Uterus (tissue), 4 donors: Measurements from ENCODE around the gene CCDC34. TPM values are rescaled to one million over a fixed set of nuclear protein-coding genes. Genes with fewer than 3 reads are reported as not detected.

Experiments used
- DNase-seq, 2 donors: peaks; one replicate each; pipeline ENCODE4 v3.0.0-alpha.2; 2019 to 2020
- H3K27ac ChIP-seq, 2 donors: fragments of 200-600 bp; sonication (generic); 1 replicate in 1 of 2; 2 replicates in 1 of 2; pipeline ENCODE4 v1.5.1; 2016 to 2018
- H3K27me3 ChIP-seq, 2 donors: fragments of 200-600 bp; sonication (generic); one replicate each; pipeline ENCODE4 v1.5.1; 2018 to 2019; ENCODE audit warnings: control low read depth in 1 of 2
- H3K36me3 ChIP-seq, 2 donors: fragments of 200-600 bp; sonication (generic); one replicate each; pipeline ENCODE4 v1.5.1; 2019; ENCODE audit warnings: control low read depth in 1 of 2
- H3K4me1 ChIP-seq, 2 donors: fragments of 200-600 bp; sonication (generic); one replicate each; pipeline ENCODE4 v1.5.1; 2018 to 2019; ENCODE audit warnings: control low read depth in 1 of 2
- H3K4me3 ChIP-seq, 2 donors: fragments of 200-600 bp; sonication (generic); 1 replicate in 1 of 2; 2 replicates in 1 of 2; pipeline ENCODE4 v1.5.1; 2018 to 2019; ENCODE audit warnings: mild to moderate bottlenecking in 1 of 2
- H3K9me3 ChIP-seq, 2 donors: fragments of 200-600 bp; sonication (generic); one replicate each; pipeline ENCODE4 v1.5.1; 2019; ENCODE audit warnings: control low read depth in 1 of 2
- CTCF ChIP-seq, 4 experiments: fragments of 200-600 bp in 2 of 4; fragments of 450-650 bp in 2 of 4; sonication (generic) in 2 of 4; IDR thresholded peaks; one replicate each; pipeline ENCODE4 v1.5.1; 2016 to 2019; ENCODE audit warnings: antibody characterized with exemption in 4 of 4, mild to moderate bottlenecking in 2 of 4, moderate library complexity in 1 of 4
- POLR2A ChIP-seq, 2 donors: fragments of 450-650 bp; IDR thresholded peaks; one replicate each; pipeline ENCODE4 v1.6.1; 2016; ENCODE audit warnings: antibody characterized with exemption in 2 of 2, mild to moderate bottlenecking in 1 of 2, moderate library complexity in 1 of 2
- intact Hi-C: fragments of 100-400 bp; cut with DNase I; formaldehyde crosslinking; loops from one replicate; pipeline ENCODE4 v1.15.1; 2023; ENCODE audit warnings: low total_unique reads
- total RNA-seq, 4 donors: library from RNA; depleted of rRNA in 3 of 4; stranded (reverse); fragments of >200 nt in 3 of 4; gene quantifications; one replicate each; pipeline versions ENCODE4 v1.1.0 to v1.2.4, GENCODE V29; 2014 to 2023
- donor health status: DM: yes; HTN: yes; CAD: no.

CCDC34 gene
- total RNA-seq, 4 donors from 2014 or later = 0.26 to 8.2 (median 2.7) TPM; not detected in 1

DNA sequence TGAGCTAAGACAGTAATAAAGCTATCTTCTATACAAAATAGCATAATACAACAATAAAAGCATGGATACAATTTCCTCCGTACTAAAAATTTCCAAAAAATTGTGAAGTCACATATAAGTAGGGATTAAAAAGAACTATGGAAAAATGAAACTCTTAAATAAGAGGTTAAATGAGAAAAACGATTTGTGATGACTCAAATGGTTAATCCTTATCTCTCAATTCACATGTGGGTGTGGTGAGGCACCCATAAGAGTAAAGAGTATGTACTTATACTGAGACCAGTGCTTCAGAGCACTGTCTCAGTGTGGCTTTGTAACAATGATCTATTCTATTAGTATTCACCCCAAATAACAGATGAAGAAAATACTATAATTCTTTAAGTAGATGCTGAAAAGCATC lies 25.0 kb upstream of the CCDC34 start:
- Histone ChIP-seq H3K4me3 (no peak overlapping the region), H3K4me1 (no peaks in the 10 kb centered on the region), H3K27ac (no peak overlapping the region), H3K36me3 (no peaks in the 10 kb centered on the region), H3K9me3 (no peaks in the 10 kb centered on the region), H3K27me3 (no peaks in the 10 kb centered on the region)
- intact Hi-C loops = no loop called here
- no peak for DNase-seq
- no peak for TF ChIP-seq CTCF (IDR thresholded peaks at IDR 0.05)
- no peak for TF ChIP-seq POLR2A (IDR thresholded peaks at IDR 0.05)

GRCh38 chr11:27387362-27387761 lies 24.3 kb upstream of the CCDC34 start:
- Histone ChIP-seq H3K36me3 (no peaks in the 10 kb centered on the region), H3K4me3 (no peak overlapping the region), H3K9me3 (no peaks in the 10 kb centered on the region), H3K27me3 (no peaks in the 10 kb centered on the region), H3K27ac (no peak overlapping the region), H3K4me1 (no peaks in the 10 kb centered on the region)
- intact Hi-C loops = no loop called here
- DNase-seq = no peak
- no peak for TF ChIP-seq CTCF (IDR thresholded peaks at IDR 0.05)

- intact Hi-C loops = no loop called here
- TF ChIP-seq POLR2A (IDR thresholded peaks at IDR 0.05) = no peak
- no peak for TF ChIP-seq CTCF (IDR thresholded peaks at IDR 0.05)
- Histone ChIP-seq H3K9me3 (no peaks in the 10 kb centered on the region), H3K36me3 (no peaks in the 10 kb centered on the region), H3K4me3 (no peak overlapping the region), H3K27me3 (no peaks in the 10 kb centered on the region), H3K4me1 (no peaks in the 10 kb centered on the region), H3K27ac (no peak overlapping the region)
- no peak for DNase-seq
Observed at GRCh38 chr11:27386181-27386845, 23.3 kb upstream of the CCDC34 start.

GRCh38 chr11:27385245-27385644 lies 22.2 kb upstream of the CCDC34 start:
- H3K36me3 ChIP-seq = no peaks in the 10 kb centered on the region
- no peaks in the 10 kb centered on the region for H3K4me1 ChIP-seq
- H3K9me3 ChIP-seq = no peaks in the 10 kb centered on the region
- H3K27me3 ChIP-seq = no peaks in the 10 kb centered on the region
- H3K27ac ChIP-seq = peak overlapping the region; percentile 34 to 35
- H3K4me3 ChIP-seq = no peak overlapping the region
- TF ChIP-seq POLR2A (IDR thresholded peaks at IDR 0.05) = no peak
- no peak for TF ChIP-seq CTCF (IDR thresholded peaks at IDR 0.05)
- intact Hi-C loops = no loop called here
- DNase-seq = no peak

- no peak for DNase-seq
- Histone ChIP-seq H3K27me3 (no peaks in the 10 kb centered on the region), H3K9me3 (no peaks in the 10 kb centered on the region), H3K4me1 (no peaks in the 10 kb centered on the region), H3K36me3 (no peaks in the 10 kb centered on the region), H3K27ac (no peak overlapping the region), H3K4me3 (no peak overlapping the region)
- TF ChIP-seq CTCF (IDR thresholded peaks at IDR 0.05) (no peak), POLR2A (IDR thresholded peaks at IDR 0.05) (no peak)
- intact Hi-C loops = no loop called here
Observed at GRCh38 chr11:27384227-27384626, 21.2 kb upstream of the CCDC34 start.
